Memory B cell (primary cell): ENCODE data around the gene HAUS5.
A peak's percentile ranks its signal among the peaks of the same experiment; 100 is the strongest.
"Not testable (repeated sequence)": the region's sequence is repeated elsewhere in the genome, so short reads cannot be mapped to it uniquely, and the experiment has no call there.

ENCODE experiments used
- ATAC-seq: fragments of 150-1000 bp; cut with Tn5 transposase; 2 replicates; pipeline ENCODE4 v1.10.0; 2021; ENCODE audit warnings: low read depth, mild to moderate bottlenecking, moderate library complexity
- DNase-seq, 2 donors: peaks; one replicate each; pipeline ENCODE4 v3.0.0; 2022; ENCODE audit warnings: low spot score in 2 of 2
- H3K27ac Mint-ChIP-seq: one replicate; pipeline ENCODE4 v1.8.0; 2022; ENCODE audit warnings: mild to moderate bottlenecking, moderate library complexity, mixed read lengths
- H3K27me3 Mint-ChIP-seq: one replicate; pipeline ENCODE4 v1.8.0; 2022; ENCODE audit warnings: mixed read lengths
- H3K36me3 Mint-ChIP-seq: one replicate; pipeline ENCODE4 v1.8.0; 2022; ENCODE audit warnings: mild to moderate bottlenecking, mixed read lengths
- H3K4me1 Mint-ChIP-seq: one replicate; pipeline ENCODE4 v1.8.0; 2022; ENCODE audit warnings: mixed read lengths
- H3K4me3 Mint-ChIP-seq: one replicate; pipeline ENCODE4 v1.8.0; 2022; ENCODE audit warnings: mild to moderate bottlenecking, moderate library complexity, mixed read lengths
- H3K9me3 Mint-ChIP-seq: one replicate; pipeline ENCODE4 v1.8.0; 2022; ENCODE audit warnings: mixed read lengths

Gene HAUS5

GRCh38 chr19:35590875-35591274, 21.7 kb upstream of the HAUS5 start:
- no peak for DNase-seq
- Mint-ChIP-seq H3K27me3 (peaks cover 9% of the 10 kb centered on the region), H3K4me1 (no peaks in the 10 kb centered on the region), H3K36me3 (no peaks in the 10 kb centered on the region), H3K27ac (no peak overlapping the region), H3K4me3 (no peak overlapping the region), H3K9me3 (peaks cover 1% of the 10 kb centered on the region)
- no peak for ATAC-seq

- H3K36me3 Mint-ChIP-seq, result no peaks in the 10 kb centered on the region
Measured at GRCh38 chr19:35592226-35592625, 20.3 kb upstream of the HAUS5 start.

GRCh38 chr19:35595026-35595425, 17.5 kb upstream of the HAUS5 start:
- ATAC-seq, H3K4me3 Mint-ChIP-seq, H3K9me3 Mint-ChIP-seq, H3K27ac Mint-ChIP-seq, H3K4me1 Mint-ChIP-seq, DNase-seq, H3K36me3 Mint-ChIP-seq: not testable (repeated sequence)
- H3K27me3 Mint-ChIP-seq, result peaks cover 10% of the 10 kb centered on the region

More at GRCh38 chr19:35592226-35592625, 20.3 kb upstream of the HAUS5 start:
- Mint-ChIP-seq H3K4me3 (no peak overlapping the region), H3K9me3 (peaks cover 1% of the 10 kb centered on the region), H3K27ac (no peak overlapping the region), H3K4me1 (no peaks in the 10 kb centered on the region), H3K27me3 (peaks cover 10% of the 10 kb centered on the region)
- ATAC-seq, result peak; percentile 53
- DNase-seq, result peak in 1 of 2 donors; percentile 28

- no peak overlapping the region for H3K27ac Mint-ChIP-seq
- no peak for ATAC-seq
- peaks cover 1% of the 10 kb centered on the region for H3K9me3 Mint-ChIP-seq
- no peak overlapping the region for H3K4me3 Mint-ChIP-seq
- peaks cover 10% of the 10 kb centered on the region for H3K27me3 Mint-ChIP-seq
- H3K36me3 Mint-ChIP-seq, result no peaks in the 10 kb centered on the region
- no peaks in the 10 kb centered on the region for H3K4me1 Mint-ChIP-seq
- no peak for DNase-seq
Measured at GRCh38 chr19:35595928-35596327, 16.6 kb upstream of the HAUS5 start.

GRCh38 chr19:35596366-35596999, 16.1 kb upstream of the HAUS5 start:
- ATAC-seq (peak; percentile 53), DNase-seq (no peak)
- Mint-ChIP-seq H3K4me3 (no peak overlapping the region), H3K27me3 (peaks cover 10% of the 10 kb centered on the region), H3K9me3 (peaks cover 1% of the 10 kb centered on the region), H3K36me3 (no peaks in the 10 kb centered on the region), H3K27ac (no peak overlapping the region), H3K4me1 (no peaks in the 10 kb centered on the region)

GRCh38 chr19:35601971-35602370, 10.6 kb upstream of the HAUS5 start:
- Mint-ChIP-seq H3K27ac (no peak overlapping the region), H3K9me3 (no peaks in the 10 kb centered on the region), H3K4me3 (no peak overlapping the region)

GRCh38 chr19:35604436-35604835, 8.1 kb upstream of the HAUS5 start:
- H3K4me1 Mint-ChIP-seq, H3K27me3 Mint-ChIP-seq, H3K9me3 Mint-ChIP-seq, ATAC-seq, H3K36me3 Mint-ChIP-seq, H3K4me3 Mint-ChIP-seq, DNase-seq, H3K27ac Mint-ChIP-seq: not testable (repeated sequence)

More at GRCh38 chr19:35601971-35602370, 10.6 kb upstream of the HAUS5 start:
- no peaks in the 10 kb centered on the region for H3K36me3 Mint-ChIP-seq
- ATAC-seq (no peak), DNase-seq (no peak)
- peaks cover under 1% of the 10 kb centered on the region for H3K27me3 Mint-ChIP-seq
- H3K4me1 Mint-ChIP-seq, result no peaks in the 10 kb centered on the region

GRCh38 chr19:35607170-35607569, 5.4 kb upstream of the HAUS5 start:
- not testable (repeated sequence) for H3K27me3 Mint-ChIP-seq, H3K9me3 Mint-ChIP-seq, H3K4me3 Mint-ChIP-seq, DNase-seq, H3K36me3 Mint-ChIP-seq, H3K27ac Mint-ChIP-seq, ATAC-seq
- peaks cover 25% of the 10 kb centered on the region for H3K4me1 Mint-ChIP-seq

- Mint-ChIP-seq H3K9me3 (peaks cover 5% of the 10 kb centered on the region), H3K36me3 (peaks cover 4% of the 10 kb centered on the region), H3K27me3 (no peaks in the 10 kb centered on the region), H3K4me3 (no peak overlapping the region), H3K27ac (no peak overlapping the region), H3K4me1 (peaks cover 27% of the 10 kb centered on the region)
- DNase-seq (no peak), ATAC-seq (no peak)
Measured at GRCh38 chr19:35607661-35608060, 4.9 kb upstream of the HAUS5 start.

GRCh38 chr19:35608251-35608650, 4.3 kb upstream of the HAUS5 start:
- no peak for DNase-seq
- peak overlapping the region; percentile 52 for H3K4me3 Mint-ChIP-seq
- H3K27ac Mint-ChIP-seq, result peak overlapping the region; percentile 97
- ATAC-seq, result no peak
- H3K4me1 Mint-ChIP-seq, result peaks cover 28% of the 10 kb centered on the region
- no peaks in the 10 kb centered on the region for H3K27me3 Mint-ChIP-seq
- H3K9me3 Mint-ChIP-seq, result peaks cover 5% of the 10 kb centered on the region
- H3K36me3 Mint-ChIP-seq, result peaks cover 4% of the 10 kb centered on the region

- peak; percentile 74 for ATAC-seq
- peaks cover 28% of the 10 kb centered on the region for H3K4me1 Mint-ChIP-seq
- peaks cover 5% of the 10 kb centered on the region for H3K9me3 Mint-ChIP-seq
- H3K27me3 Mint-ChIP-seq, result no peaks in the 10 kb centered on the region
- H3K4me3 Mint-ChIP-seq, result peak overlapping the region; percentile 62
- peaks cover 4% of the 10 kb centered on the region for H3K36me3 Mint-ChIP-seq
- H3K27ac Mint-ChIP-seq, result peak overlapping the region; percentile 97
- DNase-seq, result peak; percentile 55 to 64
Measured at GRCh38 chr19:35609851-35610353, 2.6 kb upstream of the HAUS5 start.

GRCh38 chr19:35612224-35612558, 344 bp upstream of the HAUS5 start:
- DNase-seq, result no peak
- Mint-ChIP-seq H3K9me3 (peaks cover 5% of the 10 kb centered on the region), H3K4me1 (peaks cover 28% of the 10 kb centered on the region), H3K4me3 (peak overlapping the region; percentile 92), H3K27ac (peak overlapping the region; percentile 97), H3K36me3 (peaks cover 8% of the 10 kb centered on the region), H3K27me3 (no peaks in the 10 kb centered on the region)
- no peak for ATAC-seq

GRCh38 chr19:35613574-35613973, 1.0 kb downstream of the HAUS5 start:
- DNase-seq (no peak), ATAC-seq (no peak)
- H3K27ac Mint-ChIP-seq, result peak overlapping the region; percentile 97
- peaks cover 2% of the 10 kb centered on the region for H3K9me3 Mint-ChIP-seq
- peaks cover 5% of the 10 kb centered on the region for H3K36me3 Mint-ChIP-seq
- H3K4me3 Mint-ChIP-seq, result peak overlapping the region; percentile 92
- peaks cover 23% of the 10 kb centered on the region for H3K4me1 Mint-ChIP-seq
- H3K27me3 Mint-ChIP-seq, result no peaks in the 10 kb centered on the region

- no peak for ATAC-seq
- Mint-ChIP-seq H3K27me3 (no peaks in the 10 kb centered on the region), H3K36me3 (peaks cover 5% of the 10 kb centered on the region), H3K27ac (no peak overlapping the region), H3K4me1 (peaks cover 12% of the 10 kb centered on the region), H3K9me3 (no peaks in the 10 kb centered on the region), H3K4me3 (no peak overlapping the region)
- no peak for DNase-seq
Measured at GRCh38 chr19:35615036-35615435, 2.5 kb downstream of the HAUS5 start.

- no peak for DNase-seq
- ATAC-seq, result no peak
- Mint-ChIP-seq H3K27me3 (no peaks in the 10 kb centered on the region), H3K36me3 (peaks cover 5% of the 10 kb centered on the region), H3K27ac (no peak overlapping the region), H3K4me1 (peaks cover 2% of the 10 kb centered on the region), H3K9me3 (no peaks in the 10 kb centered on the region), H3K4me3 (no peak overlapping the region)
Measured at GRCh38 chr19:35618857-35619256, 6.3 kb downstream of the HAUS5 start.
